CD4-positive, alpha-beta T cell (primary cell): ENCODE data around the gene SLC35E2B. TPM values are rescaled to one million over a fixed set of nuclear protein-coding genes. Genes with fewer than 3 reads are reported as not detected.

Experiments
- ATAC-seq: fragments of 200-7000 bp; cut with Tn5 transposase; one replicate; pipeline ENCODE4 v1.10.0; 2022; ENCODE audit warnings: mild to moderate bottlenecking; ENCODE audit not compliant: poor library complexity
- CTCF ChIA-PET: fragments of 350-600 bp; sonication (Branson Sonifier 250); formaldehyde crosslinking; loops from one replicate; lab custom pipeline; 2021; ENCODE audit warnings: antibody characterized with exemption, inconsistent platforms; lab: Charles Lee
- POLR2A ChIA-PET: fragments of 350-600 bp; sonication (Branson Sonifier 250); formaldehyde crosslinking; loops from one replicate; lab custom pipeline; 2021; ENCODE audit warnings: antibody characterized with exemption, inconsistent platforms; lab: Charles Lee
- DNase-seq, 14 experiments: peaks; one replicate each; pipeline ENCODE4 v3.0.0-alpha.2; 2013 to 2020; ENCODE audit warnings: mixed read lengths in 2 of 14
- H3K27ac ChIP-seq, 2 donors: one replicate each; pipeline versions ENCODE4 v1.5.1 to v1.7.0; 2013; ENCODE audit warnings: low read length in 2 of 2, low read depth in 1 of 2, mild to moderate bottlenecking in 1 of 2
- H3K27me3 ChIP-seq, 2 experiments: 1 replicate in 1 of 2; 2 replicates in 1 of 2; pipeline versions ENCODE4 v1.6.1 to v1.7.0; 2013; ENCODE audit warnings: low read length in 2 of 2, control low read depth in 1 of 2, mild to moderate bottlenecking in 1 of 2, moderate library complexity in 1 of 2; ENCODE audit not compliant: insufficient read depth in 2 of 2, control insufficient read depth in 1 of 2
- H3K36me3 ChIP-seq: one replicate; pipeline ENCODE4 v1.6.1; 2013; ENCODE audit warnings: low read length, control low read depth; ENCODE audit not compliant: insufficient read depth
- H3K4me1 ChIP-seq: one replicate; pipeline ENCODE4 v1.6.1; 2013; ENCODE audit warnings: low read length, control low read depth; ENCODE audit not compliant: insufficient read depth
- H3K4me3 ChIP-seq: one replicate; pipeline ENCODE4 v1.5.1; 2013; ENCODE audit warnings: mild to moderate bottlenecking, low read length, moderate library complexity
- H3K9me3 ChIP-seq, 2 experiments: 1 replicate in 1 of 2; 2 replicates in 1 of 2; pipeline versions ENCODE4 v1.6.1 to v1.7.0; 2013; ENCODE audit warnings: low read length in 2 of 2, mild to moderate bottlenecking in 2 of 2, control low read depth in 1 of 2, moderate library complexity in 1 of 2; ENCODE audit not compliant: control insufficient read depth in 1 of 2, insufficient read depth in 1 of 2
- H3K27ac Mint-ChIP-seq: one replicate; pipeline ENCODE4 v1.8.0; 2020; ENCODE audit warnings: mixed read lengths
- H3K27me3 Mint-ChIP-seq: one replicate; pipeline ENCODE4 v1.8.0; 2021; ENCODE audit warnings: mixed read lengths
- H3K36me3 Mint-ChIP-seq: one replicate; pipeline ENCODE4 v1.8.0; 2021; ENCODE audit warnings: low read depth, mixed read lengths
- H3K4me1 Mint-ChIP-seq: one replicate; pipeline ENCODE4 v1.8.0; 2021; ENCODE audit warnings: low read depth, mixed read lengths
- H3K4me3 Mint-ChIP-seq: one replicate; pipeline ENCODE4 v1.8.0; 2020; ENCODE audit warnings: mild to moderate bottlenecking, mixed read lengths
- H3K9me3 Mint-ChIP-seq: one replicate; pipeline ENCODE4 v1.8.0; 2020; ENCODE audit warnings: mixed read lengths
- CTCF ChIP-seq: fragments of 200-600 bp; IDR thresholded peaks from one replicate; pipeline ENCODE4 v1.8.0; 2022; ENCODE audit warnings: antibody characterized with exemption, mild to moderate bottlenecking
- intact Hi-C, 2 experiments: fragments of 100-400 bp; cut with DNase I in 1 of 2; cut with micrococcal nuclease in 1 of 2; formaldehyde crosslinking; loops; one replicate each; pipeline versions ENCODE4 v1.15.1 to v1.9.0; 2023 to 2025; cut with DNase I, micrococcal nuclease
- total RNA-seq, 174 experiments: library from RNA in 2 of 174; stranded (reverse) in 2 of 174; gene quantifications; one replicate each; pipeline ENCODE4 v1.2.3 and lab custom pipeline; 2021 to 2026

Gene SLC35E2B
- total RNA-seq, 2 experiments from 2014 or later = 43.9 to 45.3 TPM

GRCh38 chr1:1672181-1672965 lies 20.2 kb downstream of the SLC35E2B start:
- Mint-ChIP-seq H3K36me3 (peaks cover 28% of the 10 kb centered on the region), H3K27me3 (no peaks in the 10 kb centered on the region), H3K9me3 (no peaks in the 10 kb centered on the region), H3K4me3 (no peak overlapping the region), H3K27ac (no peak overlapping the region), H3K4me1 (peaks cover 2% of the 10 kb centered on the region)
- peaks cover 3% of the 10 kb centered on the region for H3K4me1 ChIP-seq
- intact Hi-C loops = no loop called here
- TF ChIP-seq CTCF = no peak
- CTCF ChIA-PET = no interaction called here
- DNase-seq (no peak), ATAC-seq (no peak)
- H3K4me3 ChIP-seq = no peak overlapping the region
- H3K9me3 ChIP-seq = no peaks in the 10 kb centered on the region
- H3K27me3 ChIP-seq = no peaks in the 10 kb centered on the region
- POLR2A ChIA-PET = no interaction called here
- peaks cover 48% of the 10 kb centered on the region for H3K36me3 ChIP-seq
- no peak overlapping the region for H3K27ac ChIP-seq

GRCh38 chr1:1671365-1672119 lies 21.1 kb downstream of the SLC35E2B start:
- no peak for DNase-seq
- Mint-ChIP-seq H3K36me3 (peaks cover 30% of the 10 kb centered on the region), H3K27ac (no peak overlapping the region), H3K27me3 (no peaks in the 10 kb centered on the region), H3K9me3 (no peaks in the 10 kb centered on the region), H3K4me3 (no peak overlapping the region), H3K4me1 (no peaks in the 10 kb centered on the region)
- Histone ChIP-seq H3K27me3 (no peaks in the 10 kb centered on the region), H3K9me3 (no peaks in the 10 kb centered on the region), H3K27ac (no peak overlapping the region), H3K36me3 (peaks cover 49% of the 10 kb centered on the region), H3K4me1 (no peaks in the 10 kb centered on the region), H3K4me3 (no peak overlapping the region)
- POLR2A ChIA-PET = no interaction called here
- TF ChIP-seq CTCF = no peak
- intact Hi-C loops = no loop called here
- ATAC-seq = no peak
- CTCF ChIA-PET = no interaction called here

- Mint-ChIP-seq H3K9me3 (no peaks in the 10 kb centered on the region), H3K27ac (no peak overlapping the region), H3K36me3 (peaks cover 35% of the 10 kb centered on the region), H3K4me3 (no peak overlapping the region), H3K4me1 (no peaks in the 10 kb centered on the region), H3K27me3 (no peaks in the 10 kb centered on the region)
- Histone ChIP-seq H3K36me3 (peaks cover 56% of the 10 kb centered on the region), H3K4me3 (no peak overlapping the region), H3K4me1 (no peaks in the 10 kb centered on the region), H3K27ac (no peak overlapping the region), H3K27me3 (no peaks in the 10 kb centered on the region), H3K9me3 (no peaks in the 10 kb centered on the region)
- ChIA-PET POLR2A (no interaction called here), CTCF (no interaction called here)
- TF ChIP-seq CTCF = no peak
- ATAC-seq = no peak
- intact Hi-C loops = no loop called here
- DNase-seq = no peak
Measured at GRCh38 chr1:1670866-1671265, 21.7 kb downstream of the SLC35E2B start.
